HG03378 (cell line): ENCODE measurements around the gene GFRA4.

Experiments
- ATAC-seq: cut with Tn5 transposase; IDR thresholded peaks from one replicate; pipeline ENCODE4 v1.9.1; 2021; ENCODE audit warnings: mild to moderate bottlenecking, moderate library complexity; ENCODE audit not compliant: unreplicated experiment

Gene GFRA4, protein sequence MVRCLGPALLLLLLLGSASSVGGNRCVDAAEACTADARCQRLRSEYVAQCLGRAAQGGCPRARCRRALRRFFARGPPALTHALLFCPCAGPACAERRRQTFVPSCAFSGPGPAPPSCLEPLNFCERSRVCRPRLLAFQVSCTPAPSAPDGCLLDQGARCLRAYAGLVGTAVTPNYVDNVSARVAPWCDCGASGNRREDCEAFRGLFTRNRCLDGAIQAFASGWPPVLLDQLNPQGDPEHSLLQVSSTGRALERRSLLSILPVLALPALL

DNA sequence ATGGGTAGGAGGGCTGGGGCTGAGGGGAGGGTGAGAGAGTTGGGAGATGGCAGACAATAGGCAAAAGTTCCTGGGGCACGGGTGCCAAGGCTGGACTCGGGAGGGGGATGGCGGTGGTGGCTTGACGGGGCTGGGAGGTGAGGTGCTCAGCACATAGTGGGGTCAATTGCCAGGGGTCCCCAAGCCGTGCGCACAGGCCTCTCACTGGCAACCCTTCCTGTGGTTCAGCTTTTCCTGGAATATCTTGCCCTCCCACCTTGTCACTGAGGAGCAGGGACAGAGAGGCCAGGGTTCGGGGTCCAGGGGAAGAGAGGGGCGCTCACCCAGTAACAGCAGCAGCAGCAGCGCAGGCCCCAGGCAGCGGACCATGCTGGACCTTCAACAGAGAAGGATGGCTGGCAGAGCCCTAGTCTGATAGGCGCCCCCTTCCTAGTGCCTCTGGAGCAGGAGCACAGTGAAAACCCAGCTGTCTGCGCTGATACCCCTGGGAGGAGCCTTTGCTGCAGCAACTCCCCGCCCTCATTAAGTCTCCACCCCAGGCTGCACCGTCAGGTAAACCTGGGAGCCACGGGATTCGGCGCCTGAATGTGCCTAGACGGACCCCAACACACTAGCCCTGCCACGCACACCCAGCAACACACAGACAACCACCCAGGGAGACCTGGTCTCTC lies at the start of gene GFRA4:
GFRA4 (minus strand) TSS at position 369 of the 671 bp plus-strand sequence; CDS start at position 369, 0 bp downstream.
- no peak for ATAC-seq

DNA sequence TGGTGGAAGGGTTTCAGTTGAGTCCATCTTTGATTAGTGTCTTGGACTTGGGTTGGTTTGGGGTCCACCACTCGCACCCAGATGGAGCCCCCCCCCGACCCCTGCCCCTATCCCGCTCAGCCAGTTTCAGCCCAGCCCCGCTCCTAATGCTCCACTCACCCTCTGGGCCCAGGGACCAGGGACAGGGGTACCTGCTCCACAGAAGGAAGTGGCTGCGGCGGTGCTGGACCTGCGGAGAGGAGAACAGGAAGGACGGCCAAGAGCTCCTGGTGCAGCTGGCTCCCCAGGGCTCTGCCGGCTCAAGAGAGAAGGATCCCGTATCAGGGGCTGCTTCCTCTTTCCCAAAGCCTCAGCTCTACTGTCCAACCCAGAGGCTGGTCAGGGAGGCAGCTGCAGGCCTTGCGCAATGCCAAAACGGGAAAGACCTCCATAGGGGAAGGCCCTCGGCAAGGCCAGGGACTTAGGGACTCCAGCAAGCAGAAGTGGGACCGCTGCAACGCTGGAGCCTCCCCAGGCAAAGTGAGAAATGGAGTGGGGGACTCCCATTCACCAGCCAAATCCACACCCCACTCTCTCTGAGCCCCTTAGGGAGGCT lies 49.2 kb upstream of the GFRA4 start, which contains the start of gene SIGLEC1:
SIGLEC1 (minus strand) TSS at position 322 of the 595 bp plus-strand sequence. CDS start 5,472 bp downstream, outside the sequence.
- no peak for ATAC-seq

DNA sequence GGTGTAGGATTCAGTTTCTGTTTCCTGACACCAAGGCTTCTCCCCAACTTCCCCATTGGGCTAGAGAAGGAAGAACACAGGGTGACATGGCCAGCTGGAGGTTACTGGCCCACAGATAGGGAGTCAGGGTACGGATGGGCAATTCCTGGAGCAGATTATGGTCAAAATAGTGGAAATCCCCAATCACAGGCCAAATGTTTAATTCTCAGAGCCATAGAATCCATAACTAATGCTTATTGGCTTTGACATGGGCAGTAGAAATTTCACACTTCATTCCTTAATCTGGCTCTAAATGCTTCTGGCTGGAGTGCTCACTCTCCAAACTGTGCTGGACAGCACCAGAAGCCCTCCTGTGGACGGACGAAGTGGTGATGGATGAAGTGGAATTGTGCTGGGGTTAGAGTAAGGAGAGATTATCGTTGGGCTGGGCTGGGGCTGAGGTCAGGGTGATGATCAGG lies 48.3 kb upstream of the GFRA4 start:
- ATAC-seq, result no peak

DNA sequence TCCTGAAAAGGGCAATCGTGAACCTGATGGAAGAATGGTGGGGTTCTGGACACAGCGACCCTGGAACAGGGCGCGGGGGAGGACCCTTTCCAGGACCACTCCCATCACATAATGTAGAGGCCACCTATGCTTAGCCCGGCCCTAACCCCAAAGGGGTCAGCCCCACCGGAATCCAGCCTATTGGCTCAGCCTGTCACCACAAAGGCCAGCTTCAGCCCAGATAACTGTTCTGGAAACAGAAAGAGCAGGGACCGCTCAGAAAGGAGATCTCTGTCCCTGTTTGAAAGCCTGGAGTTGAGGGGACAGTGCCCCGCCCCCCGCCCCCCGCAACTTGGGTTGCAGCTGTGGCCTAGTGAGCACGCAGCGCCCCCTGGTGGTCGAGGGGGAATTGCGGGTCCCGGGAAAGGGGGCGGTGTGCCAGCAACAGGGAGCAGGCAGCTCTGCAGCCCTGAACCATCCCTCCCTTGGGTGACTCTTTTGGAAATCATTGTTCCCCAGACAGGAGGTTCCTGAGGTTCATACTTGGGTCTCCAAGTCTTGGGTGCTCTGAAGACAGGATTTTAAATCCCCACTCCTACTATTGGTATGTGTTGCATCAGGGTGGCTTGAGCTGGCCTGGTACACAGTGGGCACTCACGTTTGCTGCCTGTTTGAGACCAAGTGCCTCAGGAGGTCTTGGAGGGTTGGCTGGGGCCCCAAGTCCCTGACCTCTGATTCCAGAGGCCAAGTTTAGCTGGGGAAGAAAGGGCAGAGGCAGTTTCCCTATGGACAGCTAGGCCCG lies 47.7 kb upstream of the GFRA4 start:
- no peak for ATAC-seq

DNA sequence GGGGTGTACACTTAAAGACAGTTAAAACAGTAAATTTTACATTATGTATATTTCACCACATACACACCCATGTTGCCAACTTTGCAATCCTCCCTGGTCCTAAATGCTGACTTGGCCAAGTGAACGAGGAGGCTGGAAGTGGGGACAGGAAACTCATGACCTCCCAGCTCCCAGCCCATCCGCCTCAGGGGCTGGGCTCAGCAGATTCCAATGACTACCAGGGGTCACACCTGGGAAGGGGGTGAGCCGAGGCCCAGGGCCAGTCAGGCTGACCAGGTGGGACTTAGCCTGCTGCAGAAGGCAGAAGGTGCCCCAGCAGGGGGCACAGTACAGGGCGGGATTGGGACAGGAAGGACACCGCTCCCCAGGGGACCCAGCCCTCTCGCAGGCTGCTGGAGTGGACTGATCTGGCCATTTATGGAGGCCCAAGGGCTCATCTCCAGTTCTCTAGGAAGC lies 46.8 kb upstream of the GFRA4 start:
- no peak for ATAC-seq

DNA sequence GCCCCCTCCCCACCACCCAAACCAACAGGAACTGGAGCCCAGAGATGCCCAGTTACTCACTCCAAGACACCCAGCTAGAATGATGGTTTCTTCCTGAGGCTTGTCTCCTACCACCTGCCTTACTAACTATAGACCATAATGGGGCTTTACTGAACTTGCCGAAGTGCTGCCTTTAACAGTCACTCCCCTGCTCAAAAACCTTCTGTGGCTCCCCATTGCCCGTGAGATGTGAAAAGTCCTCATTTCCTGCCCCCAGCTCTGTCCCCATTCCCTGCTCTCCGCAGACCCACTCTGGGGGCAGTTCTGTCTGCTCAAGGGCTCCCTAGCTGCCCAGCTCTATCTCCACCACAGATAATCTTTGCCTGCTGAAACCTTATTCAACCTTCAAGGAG lies 44.3 kb upstream of the GFRA4 start:
- no peak for ATAC-seq

DNA sequence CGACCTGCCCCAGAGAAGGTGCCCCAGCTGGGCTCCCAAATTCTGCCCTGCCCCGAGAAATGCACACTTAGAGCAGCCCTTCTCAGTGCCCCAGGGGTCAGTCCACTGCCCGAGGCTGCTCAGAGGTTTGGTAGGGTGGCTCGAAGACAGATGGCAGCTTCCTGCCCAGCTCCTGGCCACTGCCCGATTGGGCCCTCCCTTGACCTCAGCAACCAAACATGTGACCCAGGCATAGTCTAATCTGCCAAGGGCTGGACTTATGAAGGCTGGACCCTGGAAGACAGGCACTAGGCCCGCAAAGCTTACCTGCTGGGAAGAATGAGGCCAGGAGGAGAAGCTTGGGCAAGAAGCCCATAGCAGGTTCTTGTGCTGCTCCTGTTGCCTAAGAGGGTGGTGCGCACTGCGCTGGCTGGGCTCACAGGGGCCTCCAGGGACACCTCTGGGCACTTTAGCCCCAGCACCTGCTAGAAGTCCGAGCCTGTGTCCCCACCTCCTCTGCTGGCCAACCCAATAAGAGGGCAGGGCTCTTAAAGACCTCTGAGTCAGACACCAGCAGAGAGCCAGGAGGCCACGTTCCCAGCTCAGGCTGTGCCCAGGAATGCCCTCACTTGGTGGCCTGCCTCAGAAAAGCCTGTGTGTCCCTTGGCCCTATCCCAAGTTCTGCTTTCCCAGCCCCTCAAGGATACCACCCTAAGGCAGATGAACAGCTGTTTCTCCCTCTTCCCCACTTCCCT lies 43.7 kb upstream of the GFRA4 start:
- ATAC-seq, result no peak

DNA sequence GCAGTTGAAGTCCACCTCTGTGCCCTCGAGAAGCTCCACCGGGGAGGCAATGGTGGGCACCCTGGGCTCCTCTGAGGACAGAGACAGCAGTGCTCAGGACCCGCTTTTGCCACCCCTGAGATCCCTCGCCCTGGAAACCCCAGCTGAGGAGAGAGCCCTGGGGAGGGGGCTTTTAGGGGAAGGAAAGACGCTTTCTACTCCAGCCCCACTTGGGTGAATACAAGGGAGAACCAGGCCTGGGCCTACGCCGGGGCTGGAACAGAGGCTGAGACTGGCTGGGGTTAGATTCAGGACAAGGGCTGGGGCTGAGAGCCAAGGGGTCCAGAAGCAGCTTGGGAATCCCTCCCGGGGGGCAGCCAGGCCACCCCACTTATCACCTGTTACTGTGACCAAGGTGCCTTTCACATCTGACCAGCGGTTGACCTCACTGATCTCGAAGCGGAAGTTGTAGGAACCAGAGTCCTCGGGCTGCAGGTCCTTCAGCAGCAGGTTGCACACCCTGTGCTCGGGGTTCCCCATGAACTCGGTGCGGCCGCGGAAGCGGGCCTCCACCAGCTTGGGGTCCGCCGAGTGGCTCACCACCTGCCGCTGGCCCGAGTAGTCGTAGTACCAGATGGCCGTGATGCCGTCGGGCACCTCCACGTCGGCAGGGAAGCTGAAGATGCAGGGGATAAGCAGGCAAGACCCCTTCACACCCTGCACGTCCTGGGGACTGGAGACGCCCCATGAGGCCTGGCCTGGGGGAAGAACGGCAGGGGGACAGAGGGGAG lies 43.0 kb upstream of the GFRA4 start:
- ATAC-seq, result no peak

DNA sequence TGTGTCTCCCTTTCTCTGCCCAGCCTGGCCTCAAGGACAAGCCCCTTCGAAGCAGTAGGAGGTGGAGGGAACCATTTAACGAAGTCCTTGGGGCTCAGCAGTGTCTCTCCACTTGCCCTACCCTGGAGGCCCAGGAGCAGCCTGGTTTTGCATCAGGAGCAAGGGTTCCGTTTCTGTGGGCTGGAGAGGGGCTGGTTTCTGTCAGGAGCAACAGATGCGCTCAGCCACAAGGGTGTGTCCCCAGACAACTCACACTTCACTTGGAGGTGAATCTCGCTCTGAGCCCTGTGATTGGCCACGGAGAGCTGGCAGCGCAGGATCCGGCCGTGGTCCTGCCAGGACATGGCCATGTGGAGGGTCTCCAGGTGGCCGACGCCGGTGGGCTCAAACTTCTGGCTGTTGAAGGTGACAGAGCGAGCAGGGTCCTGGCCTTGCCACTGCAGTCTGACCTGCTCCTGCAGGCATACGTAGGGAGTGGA lies 42.3 kb upstream of the GFRA4 start:
- ATAC-seq, result no peak

DNA sequence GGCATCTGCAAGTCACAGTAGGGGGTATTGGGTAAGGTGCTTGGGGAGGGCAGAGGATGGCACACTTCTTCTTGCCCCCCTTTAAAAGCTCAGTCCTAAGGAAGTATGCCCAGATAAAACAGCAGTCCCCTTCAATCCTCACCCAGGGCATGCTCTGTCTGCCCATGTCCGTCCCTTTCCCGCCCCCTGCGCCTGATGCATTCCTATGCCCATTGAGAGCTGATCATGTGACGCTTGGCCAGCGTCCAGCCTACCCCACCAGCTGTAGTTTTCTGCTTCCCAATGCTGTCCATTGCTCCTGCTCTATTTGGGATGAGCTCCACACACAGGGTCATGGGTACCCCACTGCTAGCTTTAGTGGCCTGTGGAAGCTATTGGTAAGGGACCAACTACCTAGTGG lies 40.9 kb upstream of the GFRA4 start:
- ATAC-seq, result no peak

DNA sequence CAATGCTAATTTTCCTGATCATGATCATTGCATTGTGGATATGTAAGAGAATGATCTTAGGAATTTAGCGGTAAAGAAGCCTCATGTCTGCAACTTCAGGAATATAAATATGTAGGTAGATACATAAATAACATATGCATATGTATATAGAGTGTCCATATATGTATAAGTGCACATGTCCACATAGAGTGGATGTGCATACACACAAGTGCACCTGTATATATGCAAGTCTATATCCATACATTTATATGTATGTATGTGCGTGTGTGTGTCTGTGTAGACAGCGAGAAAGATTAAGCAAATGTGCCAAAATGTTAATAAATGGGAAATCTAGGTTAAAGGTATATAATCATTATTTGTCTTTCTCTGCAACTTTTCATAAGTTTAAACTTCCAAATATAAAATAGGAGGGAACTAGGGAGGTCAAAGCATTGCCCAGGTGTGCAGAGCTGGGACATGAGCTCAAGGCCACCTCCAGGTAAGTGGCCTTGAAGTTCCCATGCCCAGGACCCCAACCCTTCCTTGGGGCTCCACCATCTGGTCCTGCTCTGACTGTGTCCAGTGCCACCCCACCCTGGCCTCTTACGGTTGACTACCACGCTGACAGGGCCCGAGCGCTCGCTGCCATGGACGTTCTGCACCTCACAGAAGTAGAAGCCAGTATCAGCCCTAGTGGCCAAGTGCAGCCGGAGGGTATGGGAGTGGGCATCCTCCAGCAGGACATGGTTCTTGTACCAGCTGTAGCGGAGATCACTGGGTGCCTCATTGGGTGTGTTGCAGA lies 39.6 kb upstream of the GFRA4 start:
- no peak for ATAC-seq

DNA sequence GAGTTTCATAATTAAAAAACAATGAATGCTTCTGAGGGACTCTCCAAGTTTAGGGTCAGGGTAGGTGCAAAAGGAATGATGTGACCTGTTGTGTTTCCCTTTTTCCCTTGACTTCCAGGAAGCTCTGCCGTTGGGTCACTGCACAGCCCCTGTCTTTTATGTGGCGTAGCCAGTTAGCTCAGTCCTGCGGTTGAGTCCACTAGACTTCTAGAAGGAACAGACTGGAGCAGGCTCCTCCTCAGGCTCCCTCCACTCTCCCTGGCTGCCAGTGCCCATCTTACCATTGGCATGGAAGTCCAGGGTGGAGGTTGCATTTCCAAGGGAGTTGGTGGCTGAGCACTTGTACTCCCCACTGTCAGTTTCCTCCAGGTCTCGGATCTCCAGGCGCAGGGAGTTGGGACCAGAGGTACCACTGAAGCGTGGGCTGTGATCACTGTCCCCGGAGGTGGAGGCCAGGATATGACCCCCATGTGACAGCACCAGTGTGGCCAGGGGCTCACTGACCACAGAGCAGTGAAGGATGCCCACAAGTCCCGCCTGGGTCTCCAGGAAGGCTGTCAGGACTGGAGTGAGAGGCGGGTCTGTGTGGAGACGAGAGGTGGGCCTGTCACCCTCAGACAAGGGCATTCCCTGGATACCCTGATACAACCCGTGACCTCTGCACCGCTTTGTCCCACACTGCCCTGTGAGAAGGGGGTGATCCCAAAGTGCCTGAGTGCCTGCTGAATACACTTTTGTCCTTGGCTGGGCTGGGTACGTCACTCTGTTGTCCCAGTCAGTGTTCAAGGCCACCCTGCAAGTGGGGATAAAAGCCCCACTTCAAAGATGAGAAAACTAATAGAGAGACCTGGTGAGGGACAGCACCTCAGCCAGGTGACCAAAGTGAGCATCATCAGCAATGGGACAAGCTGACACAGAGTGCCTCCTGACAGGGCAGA lies 38.1 kb upstream of the GFRA4 start:
- ATAC-seq, result no peak

DNA sequence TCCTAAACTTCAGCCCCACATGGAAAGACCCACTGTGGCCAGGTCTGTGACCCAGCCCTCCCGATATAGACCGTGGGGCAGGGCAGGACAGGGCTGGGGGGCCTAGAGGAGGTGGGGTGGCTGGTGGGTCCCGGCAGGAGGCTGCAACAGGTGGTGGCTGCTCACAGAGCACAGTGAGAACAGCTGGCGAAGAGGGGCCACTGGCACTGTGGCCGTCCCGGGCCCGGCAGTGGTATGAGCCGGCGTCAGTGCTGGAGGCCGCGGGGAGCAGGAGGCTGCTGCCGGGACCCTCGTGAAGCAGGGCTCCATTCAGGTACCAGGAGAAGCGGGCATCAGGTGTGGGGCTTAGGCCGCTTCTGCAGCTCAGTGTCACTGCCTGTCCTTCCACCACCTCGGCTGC lies 35.8 kb upstream of the GFRA4 start:
- no peak for ATAC-seq

DNA sequence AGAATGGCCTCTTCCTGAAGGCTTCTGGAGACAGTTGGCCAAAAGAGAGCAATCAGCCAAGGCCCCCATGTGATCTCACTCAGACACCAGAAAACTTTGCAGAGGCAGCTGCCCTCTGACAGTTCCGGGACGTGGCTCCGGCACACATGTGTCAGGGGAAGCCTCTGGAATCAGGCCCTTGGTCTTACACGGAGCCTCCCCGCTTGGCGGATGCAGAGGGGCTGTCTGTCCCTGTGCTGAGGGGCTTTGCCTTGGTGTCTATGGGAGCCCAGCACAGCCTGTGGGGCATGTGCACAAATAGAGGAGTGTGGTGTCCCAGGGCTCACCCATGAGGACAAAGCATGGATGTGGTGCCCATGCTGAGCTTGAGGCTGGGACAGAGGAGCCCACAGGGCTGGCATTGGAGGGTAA lies 35.4 kb upstream of the GFRA4 start:
- ATAC-seq, result no peak

DNA sequence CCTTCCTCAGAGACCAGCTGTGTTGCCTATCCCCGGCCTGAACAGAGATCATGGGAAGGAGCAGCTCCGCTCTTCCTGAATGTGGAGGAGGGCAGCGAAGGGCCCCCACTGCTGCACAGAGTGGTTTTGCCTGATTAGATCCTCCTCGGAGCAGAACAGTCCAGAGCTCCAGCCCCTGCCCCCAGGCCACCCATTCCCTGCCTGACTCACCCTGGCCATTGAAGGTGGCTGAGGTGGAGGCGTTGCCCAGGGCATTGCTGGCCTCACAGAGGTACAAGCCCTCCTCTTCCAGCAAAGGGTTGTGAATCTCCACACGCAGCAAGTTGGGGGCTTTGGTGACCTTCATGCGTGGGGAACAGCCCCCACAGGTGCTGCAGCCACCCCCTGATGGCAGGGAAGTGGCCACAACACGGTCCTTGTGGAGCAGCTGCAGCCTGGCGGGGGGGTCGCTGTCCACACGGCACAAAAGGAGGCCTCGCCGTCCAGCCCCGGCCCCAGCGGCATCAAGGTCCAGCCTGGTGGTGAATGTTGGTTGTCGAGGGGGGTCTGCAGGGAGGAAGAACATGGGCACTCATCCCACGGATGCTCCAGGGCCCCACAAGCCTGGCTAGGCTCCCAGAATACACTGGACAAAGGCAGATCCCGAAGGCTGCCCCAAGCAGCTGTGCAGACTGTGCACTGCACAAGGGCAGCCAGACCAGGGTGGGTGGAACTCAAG lies 34.5 kb upstream of the GFRA4 start:
- ATAC-seq, result no peak

DNA sequence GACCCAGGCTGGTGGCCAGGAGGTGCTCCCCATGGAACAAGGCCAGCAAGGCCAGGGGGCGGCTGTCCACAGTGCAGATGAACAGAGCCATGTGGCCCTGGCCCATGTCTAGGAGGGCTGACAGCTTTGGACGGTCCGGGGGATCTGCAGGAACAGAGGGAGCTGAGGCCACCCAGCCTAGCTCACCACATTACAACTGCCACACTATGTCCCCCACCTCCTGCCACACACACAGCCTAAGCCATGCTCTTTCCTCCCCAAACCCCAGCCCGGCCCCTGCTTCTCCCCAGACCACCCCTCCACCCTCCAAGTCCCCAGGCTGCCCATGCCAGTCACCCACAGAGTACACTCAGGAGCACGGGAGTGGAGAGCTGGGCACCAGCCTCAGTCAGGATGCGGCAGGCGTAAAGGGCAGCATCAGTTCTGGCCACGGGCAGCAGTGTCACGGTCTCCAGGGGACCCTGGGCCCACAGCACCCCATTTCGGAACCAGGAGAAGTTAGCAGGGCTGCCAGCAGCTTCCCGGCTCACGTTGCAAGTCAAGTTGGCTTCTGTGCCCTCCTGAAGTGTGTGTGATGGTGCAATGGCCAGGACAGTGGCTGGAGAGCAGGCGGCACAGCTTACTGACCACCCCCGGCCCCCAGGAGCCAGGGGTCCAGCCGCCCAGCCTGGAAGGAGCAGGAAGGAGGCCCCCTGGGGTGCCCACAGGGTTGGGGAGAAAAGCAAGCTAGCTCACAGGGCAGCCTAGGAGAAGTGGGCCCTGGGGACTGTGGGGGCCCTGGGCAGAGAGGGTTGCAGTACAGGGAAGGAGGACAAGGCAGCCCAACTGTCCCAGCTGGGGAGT lies 33.8 kb upstream of the GFRA4 start:
- ATAC-seq, result no peak
